ENCODE measurements around the gene SMARCD3. TPM values are rescaled to one million over a fixed set of nuclear protein-coding genes. Genes with fewer than 3 reads are reported as not detected.

SMARCD3 gene
- total and polyA plus RNA-seq, 4 donors = 1.8 to 5.6 (median 2.1) TPM

- Histone ChIP-seq H3K36me3 (ENCODE audit: control insufficient read depth in 4 of 4, insufficient read depth in 3 of 4, low read depth in 1 of 4, low read length in 3 of 4) (no peaks in the 10 kb centered on the region), H3K9ac (ENCODE audit: low read depth in 1 of 2, low read length in 2 of 2) (no peak overlapping the region), H3K27ac (ENCODE audit: low read depth in 1 of 2, low read length in 2 of 2) (no peak overlapping the region), H3K27me3 (ENCODE audit: control insufficient read depth in 4 of 4, insufficient read depth in 4 of 4, low read length in 3 of 4) (peaks cover 0 to 9% (median under 1%) of the 10 kb centered on the region in 4 donors), H3K9me3 (ENCODE audit: control insufficient read depth in 4 of 4, low read length in 3 of 4) (no peaks in the 10 kb centered on the region), H3K4me1 (ENCODE audit: control insufficient read depth in 4 of 4, insufficient read depth in 4 of 4, low read length in 3 of 4) (no peaks in the 10 kb centered on the region), H3K4me3 (ENCODE audit: low read depth in 1 of 3, low read length in 3 of 3) (no peak overlapping the region)
- no peak for DNase-seq (ENCODE audit: low spot score)
- WGBS = 94% methylated on average over 23 of the region's 23 CpGs
- no peak for TF ChIP-seq YY1 (IDR thresholded peaks at IDR 0.05)
- no peak for TF ChIP-seq HNF4A (conservative IDR thresholded peaks at IDR 0.05)
- no peak for TF ChIP-seq EGR1 (IDR thresholded peaks at IDR 0.05; ENCODE audit: low read depth in 2 of 2)
- TF ChIP-seq GABPA (IDR thresholded peaks at IDR 0.05 in 1 of 2, conservative IDR thresholded peaks at IDR 0.05 in 1 of 2) = no peak
- TF ChIP-seq REST (IDR thresholded peaks at IDR 0.05) = no peak
Observed at GRCh38 chr7:151192002-151192539, 56.4 kb downstream of the SMARCD3 start.

DNA sequence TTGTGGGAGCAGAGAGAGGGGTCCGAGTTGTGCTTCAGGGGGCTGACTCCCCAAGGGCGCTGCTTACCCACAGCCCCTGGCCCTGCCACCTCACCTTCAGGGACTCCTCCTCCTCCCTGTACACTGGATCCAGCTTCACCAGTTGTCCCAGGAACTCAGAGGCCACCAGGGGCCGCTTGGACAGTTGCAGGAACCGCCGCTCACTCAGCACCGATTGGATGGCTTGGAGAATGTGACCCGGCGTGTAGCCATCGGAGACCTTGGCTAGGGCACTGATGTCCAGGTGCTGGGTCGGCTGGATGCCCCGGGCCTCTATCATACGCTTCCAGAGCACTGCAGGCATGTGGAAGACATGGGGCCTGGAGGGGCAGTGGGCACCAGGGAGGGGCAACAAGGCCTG is 57.0 kb downstream of the SMARCD3 start:
- no peak overlapping the region for H3K27ac ChIP-seq (ENCODE audit: low read depth in 1 of 2, low read length in 2 of 2)
- 73% methylated on average over 12 of the region's 12 CpGs for WGBS
- H3K36me3 ChIP-seq (ENCODE audit: control insufficient read depth in 4 of 4, insufficient read depth in 3 of 4, low read depth in 1 of 4, low read length in 3 of 4) = no peaks in the 10 kb centered on the region
- H3K9me3 ChIP-seq (ENCODE audit: control insufficient read depth in 4 of 4, low read length in 3 of 4) = no peaks in the 10 kb centered on the region
- no peak for DNase-seq (ENCODE audit: low spot score)
- no peak overlapping the region for H3K9ac ChIP-seq (ENCODE audit: low read depth in 1 of 2, low read length in 2 of 2)
- peaks cover 0 to 9% (median under 1%) of the 10 kb centered on the region in 4 donors for H3K27me3 ChIP-seq (ENCODE audit: control insufficient read depth in 4 of 4, insufficient read depth in 4 of 4, low read length in 3 of 4)
- no peak overlapping the region for H3K4me3 ChIP-seq (ENCODE audit: low read depth in 1 of 3, low read length in 3 of 3)
- no peak for TF ChIP-seq YY1 (IDR thresholded peaks at IDR 0.05)
- no peak for TF ChIP-seq JUND (IDR thresholded peaks at IDR 0.05)
- TF ChIP-seq FOXA2 (IDR thresholded peaks at IDR 0.05) = no peak
- no peak for TF ChIP-seq HNF4A (conservative IDR thresholded peaks at IDR 0.05)
- no peak for TF ChIP-seq ZBTB33 (IDR thresholded peaks at IDR 0.05)
- no peak for TF ChIP-seq RAD21 (IDR thresholded peaks at IDR 0.05)
- TF ChIP-seq, protein P1, sequence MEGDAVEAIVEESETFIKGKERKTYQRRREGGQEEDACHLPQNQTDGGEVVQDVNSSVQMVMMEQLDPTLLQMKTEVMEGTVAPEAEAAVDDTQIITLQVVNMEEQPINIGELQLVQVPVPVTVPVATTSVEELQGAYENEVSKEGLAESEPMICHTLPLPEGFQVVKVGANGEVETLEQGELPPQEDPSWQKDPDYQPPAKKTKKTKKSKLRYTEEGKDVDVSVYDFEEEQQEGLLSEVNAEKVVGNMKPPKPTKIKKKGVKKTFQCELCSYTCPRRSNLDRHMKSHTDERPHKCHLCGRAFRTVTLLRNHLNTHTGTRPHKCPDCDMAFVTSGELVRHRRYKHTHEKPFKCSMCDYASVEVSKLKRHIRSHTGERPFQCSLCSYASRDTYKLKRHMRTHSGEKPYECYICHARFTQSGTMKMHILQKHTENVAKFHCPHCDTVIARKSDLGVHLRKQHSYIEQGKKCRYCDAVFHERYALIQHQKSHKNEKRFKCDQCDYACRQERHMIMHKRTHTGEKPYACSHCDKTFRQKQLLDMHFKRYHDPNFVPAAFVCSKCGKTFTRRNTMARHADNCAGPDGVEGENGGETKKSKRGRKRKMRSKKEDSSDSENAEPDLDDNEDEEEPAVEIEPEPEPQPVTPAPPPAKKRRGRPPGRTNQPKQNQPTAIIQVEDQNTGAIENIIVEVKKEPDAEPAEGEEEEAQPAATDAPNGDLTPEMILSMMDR (IDR thresholded peaks at IDR 0.05; ENCODE audit: low read depth, low read length, missing input control) = no peak
- TF ChIP-seq NR2F2 (IDR thresholded peaks at IDR 0.05) = no peak
- TF ChIP-seq REST (IDR thresholded peaks at IDR 0.05) = no peak
- TF ChIP-seq HNF4G (IDR thresholded peaks at IDR 0.05) = no peak
- no peak for TF ChIP-seq TAF1 (conservative IDR thresholded peaks at IDR 0.05)
- TF ChIP-seq GABPA (IDR thresholded peaks at IDR 0.05 in 1 of 2, conservative IDR thresholded peaks at IDR 0.05 in 1 of 2) = no peak
- no peak for TF ChIP-seq FOXA1 (IDR thresholded peaks at IDR 0.05)
- TF ChIP-seq EGR1 (IDR thresholded peaks at IDR 0.05; ENCODE audit: low read depth in 2 of 2) = no peak
- TF ChIP-seq, protein P2, sequence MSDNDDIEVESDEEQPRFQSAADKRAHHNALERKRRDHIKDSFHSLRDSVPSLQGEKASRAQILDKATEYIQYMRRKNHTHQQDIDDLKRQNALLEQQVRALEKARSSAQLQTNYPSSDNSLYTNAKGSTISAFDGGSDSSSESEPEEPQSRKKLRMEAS (IDR thresholded peaks at IDR 0.05) = no peak
- TF ChIP-seq SP1 (IDR thresholded peaks at IDR 0.05) = no peak
- TF ChIP-seq, protein P3, sequence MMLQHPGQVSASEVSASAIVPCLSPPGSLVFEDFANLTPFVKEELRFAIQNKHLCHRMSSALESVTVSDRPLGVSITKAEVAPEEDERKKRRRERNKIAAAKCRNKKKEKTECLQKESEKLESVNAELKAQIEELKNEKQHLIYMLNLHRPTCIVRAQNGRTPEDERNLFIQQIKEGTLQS (IDR thresholded peaks at IDR 0.05) = no peak
- no peak for TF ChIP-seq RXRA (IDR thresholded peaks at IDR 0.05)
- no peaks in the 10 kb centered on the region for H3K4me1 ChIP-seq (ENCODE audit: control insufficient read depth in 4 of 4, insufficient read depth in 4 of 4, low read length in 3 of 4)
